Measurements from ENCODE around the gene PMEPA1.

Gene PMEPA1

DNA sequence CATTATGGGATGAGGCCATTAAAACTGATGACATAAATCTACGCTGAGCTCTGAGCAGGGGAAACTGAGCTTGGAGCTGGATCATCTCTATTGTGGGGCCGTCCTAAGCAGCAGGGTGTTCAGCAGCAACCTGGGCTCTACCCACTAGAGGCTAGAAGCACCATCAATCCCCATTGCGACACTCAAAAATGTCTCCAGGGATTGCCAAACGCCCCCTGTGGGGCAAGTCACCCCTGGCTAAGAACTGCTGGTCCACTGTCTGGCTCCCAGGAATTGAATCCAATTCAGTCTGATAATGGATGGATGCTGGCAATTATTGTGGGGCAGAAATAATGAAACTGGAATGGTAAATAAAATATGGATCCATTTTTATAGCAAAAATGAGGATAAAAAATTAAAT lies 38.2 kb downstream of the PMEPA1 start:
- no peaks in the 10 kb centered on the region for H3K79me2 ChIP-seq
- H3K27me3 ChIP-seq (ENCODE audit: control insufficient read depth, insufficient read depth, low read length): no peaks in the 10 kb centered on the region
- H2AFZ ChIP-seq: no peak overlapping the region
- no peak overlapping the region for H3K27ac ChIP-seq
- no peaks in the 10 kb centered on the region for H3K4me1 ChIP-seq
- H3K36me3 ChIP-seq (ENCODE audit: control insufficient read depth, insufficient read depth, low read length): no peaks in the 10 kb centered on the region
- TF ChIP-seq, protein P1, sequence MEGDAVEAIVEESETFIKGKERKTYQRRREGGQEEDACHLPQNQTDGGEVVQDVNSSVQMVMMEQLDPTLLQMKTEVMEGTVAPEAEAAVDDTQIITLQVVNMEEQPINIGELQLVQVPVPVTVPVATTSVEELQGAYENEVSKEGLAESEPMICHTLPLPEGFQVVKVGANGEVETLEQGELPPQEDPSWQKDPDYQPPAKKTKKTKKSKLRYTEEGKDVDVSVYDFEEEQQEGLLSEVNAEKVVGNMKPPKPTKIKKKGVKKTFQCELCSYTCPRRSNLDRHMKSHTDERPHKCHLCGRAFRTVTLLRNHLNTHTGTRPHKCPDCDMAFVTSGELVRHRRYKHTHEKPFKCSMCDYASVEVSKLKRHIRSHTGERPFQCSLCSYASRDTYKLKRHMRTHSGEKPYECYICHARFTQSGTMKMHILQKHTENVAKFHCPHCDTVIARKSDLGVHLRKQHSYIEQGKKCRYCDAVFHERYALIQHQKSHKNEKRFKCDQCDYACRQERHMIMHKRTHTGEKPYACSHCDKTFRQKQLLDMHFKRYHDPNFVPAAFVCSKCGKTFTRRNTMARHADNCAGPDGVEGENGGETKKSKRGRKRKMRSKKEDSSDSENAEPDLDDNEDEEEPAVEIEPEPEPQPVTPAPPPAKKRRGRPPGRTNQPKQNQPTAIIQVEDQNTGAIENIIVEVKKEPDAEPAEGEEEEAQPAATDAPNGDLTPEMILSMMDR (IDR thresholded peaks at IDR 0.05): no peak
- no peak overlapping the region for H3K4me2 ChIP-seq (ENCODE audit: low read length)
- H3K9ac ChIP-seq: no peak overlapping the region
- H3K4me3 ChIP-seq (ENCODE audit: low read depth, low read length): no peak overlapping the region
- no peaks in the 10 kb centered on the region for H3K9me3 ChIP-seq (ENCODE audit: control insufficient read depth, low read length)

- H3K4me1 ChIP-seq: no peaks in the 10 kb centered on the region
Measured at GRCh38 chr20:57671072-57671391, 38.8 kb downstream of the PMEPA1 start.

DNA sequence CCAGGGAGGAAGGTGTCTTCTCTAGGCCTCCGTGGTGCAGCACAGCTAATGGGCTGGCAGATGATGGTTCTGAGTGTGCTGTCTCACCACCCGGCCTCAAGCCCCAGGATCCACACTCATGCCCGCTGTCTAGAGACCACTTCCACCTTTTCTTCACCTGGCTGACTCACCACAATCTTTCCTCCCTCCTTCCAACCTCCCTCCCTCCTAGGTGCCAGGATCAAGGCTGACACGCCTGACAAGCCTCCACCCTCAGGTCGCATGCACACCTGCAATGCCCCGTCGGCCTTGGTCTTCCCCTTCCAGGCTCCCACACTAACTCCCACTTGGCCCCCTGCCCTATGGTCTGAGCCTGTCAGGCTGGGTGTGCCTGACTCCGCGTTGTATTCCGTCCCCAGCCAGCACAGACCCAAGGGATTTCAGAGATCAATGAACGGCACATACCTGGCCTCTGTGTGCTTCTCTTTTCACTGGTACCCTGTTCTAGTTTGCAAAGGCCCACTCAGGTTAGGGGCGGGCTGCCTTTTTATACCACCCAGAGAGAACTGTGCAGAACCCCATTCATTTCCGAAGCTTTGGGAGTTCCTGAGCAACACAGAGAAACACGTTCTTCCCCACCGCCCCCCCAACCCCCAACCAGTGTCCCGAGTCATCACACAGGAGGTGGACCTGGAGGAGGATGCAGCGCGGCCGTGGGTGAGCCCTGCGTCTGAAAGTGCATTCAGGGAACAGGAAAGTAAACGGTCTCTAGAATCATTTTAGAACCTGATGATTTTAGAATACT lies 39.3 kb downstream of the PMEPA1 start:
- no peaks in the 10 kb centered on the region for H3K79me2 ChIP-seq
- H3K4me2 ChIP-seq (ENCODE audit: low read length): no peak overlapping the region
- TF ChIP-seq, protein P1 (IDR thresholded peaks at IDR 0.05): no peak
- H3K4me1 ChIP-seq: no peaks in the 10 kb centered on the region
- no peak overlapping the region for H3K9ac ChIP-seq
- no peak overlapping the region for H2AFZ ChIP-seq
- H3K9me3 ChIP-seq (ENCODE audit: control insufficient read depth, low read length): no peaks in the 10 kb centered on the region
- H3K27ac ChIP-seq: no peak overlapping the region
- H3K4me3 ChIP-seq (ENCODE audit: low read depth, low read length): no peak overlapping the region
- no peaks in the 10 kb centered on the region for H3K36me3 ChIP-seq (ENCODE audit: control insufficient read depth, insufficient read depth, low read length)
- H3K27me3 ChIP-seq (ENCODE audit: control insufficient read depth, insufficient read depth, low read length): no peaks in the 10 kb centered on the region

More at GRCh38 chr20:57671072-57671391, 38.8 kb downstream of the PMEPA1 start:
- H2AFZ ChIP-seq: no peak overlapping the region
- TF ChIP-seq, protein P1 (IDR thresholded peaks at IDR 0.05): no peak
- H3K27me3 ChIP-seq (ENCODE audit: control insufficient read depth, insufficient read depth, low read length): no peaks in the 10 kb centered on the region
- H3K79me2 ChIP-seq: no peaks in the 10 kb centered on the region
- no peaks in the 10 kb centered on the region for H3K36me3 ChIP-seq (ENCODE audit: control insufficient read depth, insufficient read depth, low read length)
- H3K9ac ChIP-seq: no peak overlapping the region
- H3K4me3 ChIP-seq (ENCODE audit: low read depth, low read length): no peak overlapping the region
- no peaks in the 10 kb centered on the region for H3K9me3 ChIP-seq (ENCODE audit: control insufficient read depth, low read length)
- H3K4me2 ChIP-seq (ENCODE audit: low read length): no peak overlapping the region
- no peak overlapping the region for H3K27ac ChIP-seq

DNA sequence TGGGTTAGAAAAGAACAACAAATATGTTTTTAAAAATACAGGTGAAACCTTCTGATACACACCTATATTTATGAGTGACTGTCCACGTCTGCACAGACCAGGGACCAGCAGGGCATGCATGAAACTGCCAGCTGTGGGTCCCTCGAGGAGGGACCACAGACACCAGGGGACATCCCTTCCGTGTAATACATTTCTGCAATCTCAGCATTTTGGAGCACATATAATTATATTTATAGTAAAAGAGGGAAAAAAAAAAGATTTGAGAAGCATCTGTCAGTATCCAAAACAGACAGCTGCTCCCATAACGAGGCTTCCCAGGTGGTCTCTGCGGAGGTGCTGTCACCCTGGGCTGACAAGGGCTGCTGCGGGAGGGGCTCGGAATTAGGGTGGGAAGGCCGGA lies 40.2 kb downstream of the PMEPA1 start:
- H3K4me3 ChIP-seq (ENCODE audit: low read depth, low read length): no peak overlapping the region
- H3K9ac ChIP-seq: no peak overlapping the region
- no peaks in the 10 kb centered on the region for H3K36me3 ChIP-seq (ENCODE audit: control insufficient read depth, insufficient read depth, low read length)
- no peak overlapping the region for H2AFZ ChIP-seq
- H3K27ac ChIP-seq: no peak overlapping the region
- no peaks in the 10 kb centered on the region for H3K79me2 ChIP-seq
- no peaks in the 10 kb centered on the region for H3K9me3 ChIP-seq (ENCODE audit: control insufficient read depth, low read length)
- no peaks in the 10 kb centered on the region for H3K4me1 ChIP-seq
- TF ChIP-seq, protein P1 (IDR thresholded peaks at IDR 0.05): no peak
- no peaks in the 10 kb centered on the region for H3K27me3 ChIP-seq (ENCODE audit: control insufficient read depth, insufficient read depth, low read length)
- H3K4me2 ChIP-seq (ENCODE audit: low read length): no peak overlapping the region
